GM18517 (cell line): ENCODE results near the gene CCDC66.

Source experiments
- ATAC-seq: cut with Tn5 transposase; IDR thresholded peaks from one replicate; pipeline ENCODE4 v1.9.1; 2021; ENCODE audit warnings: mild to moderate bottlenecking, moderate library complexity; ENCODE audit not compliant: unreplicated experiment

CCDC66 gene

DNA sequence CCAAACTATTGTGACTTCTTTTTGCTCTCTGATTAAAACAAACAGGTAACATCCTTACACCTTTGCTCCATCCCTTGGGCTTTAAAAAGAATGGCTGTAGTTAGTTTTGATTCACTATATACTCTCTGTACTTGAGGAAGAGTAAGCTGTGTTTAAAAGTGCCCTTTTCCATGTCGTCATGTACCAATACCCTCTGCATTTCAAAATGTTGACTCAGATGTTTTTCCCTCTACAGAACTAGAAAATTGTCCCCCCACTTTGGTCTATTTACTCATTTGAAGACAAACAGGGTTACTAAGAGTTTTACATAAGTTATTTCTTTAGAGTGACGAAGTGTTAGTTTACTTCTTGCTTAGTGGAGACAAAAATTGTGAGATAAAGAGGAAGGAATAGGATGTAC lies 63.4 kb downstream of the CCDC66 start:
- no peak for ATAC-seq

DNA sequence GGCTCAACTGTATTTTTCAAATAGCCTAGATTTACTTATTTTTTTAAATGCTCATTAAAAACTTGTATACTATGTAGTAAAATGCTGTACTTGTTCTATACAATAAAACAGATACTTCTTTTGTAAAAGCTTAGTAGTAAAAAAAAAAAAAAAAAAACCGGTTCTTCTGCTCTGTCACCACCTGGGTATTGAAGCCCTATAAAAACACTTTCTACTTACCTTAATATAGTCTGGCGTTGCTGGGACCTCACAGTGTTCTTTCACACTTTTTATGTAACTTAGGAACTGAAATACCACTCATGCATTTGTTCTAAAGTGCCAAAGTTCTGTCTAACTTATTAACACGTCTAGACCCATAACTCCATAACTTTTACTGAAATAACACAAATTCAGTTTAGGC lies 64.7 kb downstream of the CCDC66 start:
- no peak for ATAC-seq

DNA sequence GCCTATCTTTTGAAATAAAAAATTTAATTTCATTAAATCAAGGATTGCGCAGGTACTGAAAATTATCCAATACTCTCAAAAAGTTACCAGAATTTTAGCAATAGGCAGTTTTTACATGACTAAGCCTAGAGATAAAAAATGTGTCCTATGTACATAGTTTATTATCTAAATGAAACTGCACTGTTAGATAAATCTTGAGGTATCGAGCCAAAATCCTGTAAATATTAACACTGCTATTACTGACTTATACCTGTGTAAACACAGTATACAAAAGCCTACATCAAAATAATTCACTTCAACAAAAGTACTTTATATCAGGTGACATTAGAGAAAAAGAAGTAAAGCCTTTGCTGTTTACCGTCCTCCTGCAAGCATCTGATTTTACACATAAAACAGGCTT lies 65.4 kb downstream of the CCDC66 start:
- no peak for ATAC-seq

GRCh38 chr3:56624725-56625124 lies 67.8 kb downstream of the CCDC66 start:
- ATAC-seq, result no peak

DNA sequence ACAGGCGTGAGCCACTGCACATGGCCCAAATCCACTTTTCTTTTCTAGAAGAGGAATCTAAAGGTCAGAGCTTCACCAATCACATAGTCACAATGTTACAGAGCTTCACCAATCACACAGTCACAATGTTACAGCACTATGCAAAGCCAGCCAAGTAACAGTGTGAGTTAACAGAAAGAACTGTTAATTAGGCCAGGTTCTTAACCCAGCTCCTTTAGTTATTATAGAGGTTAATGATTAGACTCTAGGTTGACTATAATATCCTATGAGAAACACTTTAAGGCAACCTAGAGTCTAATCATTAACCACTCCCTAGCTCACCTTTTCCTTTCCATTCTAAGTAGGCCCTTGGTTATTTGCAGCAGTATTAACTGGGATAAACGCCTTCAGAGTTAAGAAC lies 72.1 kb downstream of the CCDC66 start:
- ATAC-seq, result no peak

DNA sequence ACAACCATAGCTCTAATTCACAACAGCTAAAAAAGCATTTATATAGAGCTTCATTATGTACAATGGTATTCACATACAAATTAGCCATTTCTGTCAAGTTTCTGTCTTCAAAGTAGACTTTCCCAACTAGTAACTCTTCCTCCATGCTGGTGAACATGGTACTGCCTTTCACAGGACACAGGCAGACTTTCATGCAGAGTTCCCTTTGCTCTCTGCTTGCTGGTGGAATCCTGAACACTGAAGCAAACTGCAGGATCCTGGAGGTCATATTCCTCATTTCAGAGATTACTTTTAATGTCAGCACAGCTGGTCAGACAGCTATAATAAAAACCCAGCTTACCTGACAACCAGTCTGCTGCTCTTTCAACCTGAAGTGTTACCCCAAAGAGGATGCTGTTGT lies 72.5 kb downstream of the CCDC66 start:
- no peak for ATAC-seq

GRCh38 chr3:56630966-56631365 lies 74.0 kb downstream of the CCDC66 start:
- no peak for ATAC-seq

GRCh38 chr3:56633181-56633580 lies 76.2 kb downstream of the CCDC66 start:
- no peak for ATAC-seq

- no peak for ATAC-seq
Observed at GRCh38 chr3:56633602-56634535, 76.9 kb downstream of the CCDC66 start.

GRCh38 chr3:56645407-56645806 lies 88.4 kb downstream of the CCDC66 start:
- ATAC-seq, result no peak

- no peak for ATAC-seq
Observed at GRCh38 chr3:56654460-56654859, 97.5 kb downstream of the CCDC66 start.

DNA sequence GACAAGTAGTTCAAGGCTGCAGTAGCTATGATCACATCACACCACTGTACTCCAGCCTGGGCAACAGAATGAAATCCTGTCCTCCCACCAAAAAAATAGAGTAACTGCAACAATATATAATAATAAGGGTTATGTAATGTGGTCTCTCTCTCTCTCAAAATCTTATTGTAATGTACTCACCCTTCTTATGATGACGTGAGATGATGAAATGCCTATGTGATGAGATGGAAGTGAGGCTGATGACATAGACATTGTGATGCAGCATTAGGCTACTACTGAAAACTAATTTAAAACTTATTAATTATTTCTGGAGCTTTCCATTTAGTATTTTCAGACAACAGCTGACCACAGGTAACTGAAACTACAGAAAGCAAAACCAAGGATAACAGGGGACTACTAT lies 98.7 kb downstream of the CCDC66 start:
- no peak for ATAC-seq

DNA sequence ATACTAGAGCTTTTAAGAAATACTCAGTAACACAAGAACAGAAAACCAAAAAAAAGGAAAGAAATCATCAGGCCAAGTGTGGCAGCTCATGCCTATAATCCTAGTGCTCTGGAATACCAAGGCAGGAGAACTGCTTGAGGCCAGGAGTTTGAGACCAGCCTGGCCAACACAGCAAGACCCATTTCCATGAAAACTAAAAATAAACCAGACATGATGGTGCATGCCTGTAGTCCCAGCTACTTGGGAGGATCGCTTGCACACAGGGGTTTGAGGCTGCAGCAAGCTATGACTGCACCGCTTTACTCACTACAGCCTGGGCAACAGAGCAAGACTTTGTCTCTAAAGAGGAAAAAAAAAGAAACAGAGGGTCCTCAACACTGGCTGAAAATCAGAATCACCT lies 107.8 kb downstream of the CCDC66 start:
- no peak for ATAC-seq

DNA sequence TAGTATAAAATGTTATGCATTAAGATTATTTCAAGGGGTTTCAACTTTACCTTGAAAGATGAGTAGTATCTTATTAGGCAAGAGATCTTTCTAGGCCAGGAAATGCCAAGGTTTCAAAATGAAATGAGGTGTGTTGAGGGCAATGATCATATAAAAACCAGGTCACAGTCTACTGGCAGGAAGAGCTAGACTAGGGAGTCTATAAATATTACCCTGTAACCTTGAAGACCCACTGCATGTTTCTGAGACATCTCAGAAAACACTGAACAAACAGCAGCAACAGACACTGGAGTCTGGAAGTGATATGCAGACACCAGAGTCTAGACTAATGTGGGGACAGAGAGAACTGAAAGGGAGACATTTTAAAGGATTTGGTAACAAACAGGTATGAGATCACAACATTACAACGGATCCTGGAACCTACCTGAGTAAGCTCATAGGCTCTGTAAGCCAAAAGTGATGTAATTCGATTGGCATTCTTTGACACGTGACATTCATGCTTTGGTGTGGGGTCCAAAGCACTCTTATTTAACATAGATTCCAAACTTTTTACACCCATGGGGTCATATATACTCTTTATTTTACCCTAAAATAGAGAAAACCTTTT lies 111.1 kb downstream of the CCDC66 start:
- ATAC-seq, result no peak
